ENCODE data around the gene TMEM163. TPM values are rescaled to one million over a fixed set of nuclear protein-coding genes. Genes with fewer than 3 reads are reported as not detected.

Gene TMEM163
- polyA plus RNA-seq, 2 donors: 0.10 to 0.11 TPM

DNA sequence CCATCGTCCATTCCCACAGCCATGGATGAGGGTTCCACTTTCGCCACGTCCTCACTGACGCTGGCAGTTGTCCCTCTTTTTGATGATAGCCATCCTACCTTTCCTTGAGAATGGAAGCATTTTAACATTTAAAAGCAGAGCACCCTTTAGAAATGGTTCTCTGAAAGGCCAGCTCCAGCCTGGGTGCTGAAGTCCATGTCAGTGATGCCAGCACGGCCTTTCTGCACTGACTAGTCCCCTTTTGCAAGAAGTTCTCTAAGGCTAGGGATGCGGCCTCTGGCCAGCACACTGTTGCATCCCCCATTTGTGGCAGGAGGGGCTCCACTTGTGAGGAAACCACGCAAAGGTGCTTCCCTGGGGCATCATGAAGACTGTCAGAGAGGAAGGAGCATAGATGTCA is 261.4 kb downstream of the TMEM163 start:
- no peak overlapping the region for H3K4me3 ChIP-seq (ENCODE audit: low read depth in 1 of 2, low read length in 2 of 2)
- WGBS, 2 donors: 93 to 94% methylated on average over 7 of the region's 7 CpGs
- no peaks in the 10 kb centered on the region for H3K9me3 ChIP-seq (ENCODE audit: control insufficient read depth in 2 of 2, insufficient read depth in 1 of 2, low read depth in 1 of 2, low read length in 1 of 2)
- no peaks in the 10 kb centered on the region for H3K36me3 ChIP-seq (ENCODE audit: control insufficient read depth in 2 of 2, insufficient read depth in 2 of 2, low read length in 1 of 2)
- H3K27me3 ChIP-seq (ENCODE audit: control insufficient read depth in 1 of 2, insufficient read depth in 2 of 2, low read length in 2 of 2): no peaks in the 10 kb centered on the region
- no peak overlapping the region for H3K27ac ChIP-seq (ENCODE audit: low read depth in 2 of 2, low read length in 1 of 2)
- no peaks in the 10 kb centered on the region for H3K4me1 ChIP-seq (ENCODE audit: control insufficient read depth in 2 of 2, insufficient read depth in 2 of 2, low read length in 1 of 2)

DNA sequence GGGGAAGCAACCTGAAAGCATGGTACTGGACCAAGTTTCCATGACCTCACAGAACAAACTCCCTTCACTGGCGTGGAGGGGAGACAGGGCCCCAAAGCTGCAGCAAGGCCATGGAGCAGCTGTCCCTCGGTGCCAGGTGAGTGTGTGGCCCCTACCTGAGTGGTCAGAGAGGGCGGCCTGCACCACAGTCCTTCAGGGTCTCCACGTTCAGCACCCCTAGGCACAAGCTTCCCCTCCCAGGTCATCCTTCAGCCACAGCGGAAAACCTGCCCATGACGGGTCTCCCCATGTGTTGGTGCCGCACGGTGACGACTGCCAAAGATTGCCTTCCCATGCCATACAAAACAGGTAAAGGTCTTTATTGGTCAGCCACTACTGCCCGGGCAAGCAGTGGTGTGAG is 263.4 kb downstream of the TMEM163 start:
- Histone ChIP-seq H3K4me1 (ENCODE audit: control insufficient read depth in 2 of 2, insufficient read depth in 2 of 2, low read length in 1 of 2) (no peaks in the 10 kb centered on the region), H3K27ac (ENCODE audit: low read depth in 2 of 2, low read length in 1 of 2) (no peak overlapping the region), H3K27me3 (ENCODE audit: control insufficient read depth in 1 of 2, insufficient read depth in 2 of 2, low read length in 2 of 2) (no peaks in the 10 kb centered on the region), H3K36me3 (ENCODE audit: control insufficient read depth in 2 of 2, insufficient read depth in 2 of 2, low read length in 1 of 2) (no peaks in the 10 kb centered on the region), H3K9me3 (ENCODE audit: control insufficient read depth in 2 of 2, insufficient read depth in 1 of 2, low read depth in 1 of 2, low read length in 1 of 2) (no peaks in the 10 kb centered on the region), H3K4me3 (ENCODE audit: low read depth in 1 of 2, low read length in 2 of 2) (no peak overlapping the region)
- 85 to 97% methylated on average over 10 of the region's 10 CpGs for WGBS, 2 donors

DNA sequence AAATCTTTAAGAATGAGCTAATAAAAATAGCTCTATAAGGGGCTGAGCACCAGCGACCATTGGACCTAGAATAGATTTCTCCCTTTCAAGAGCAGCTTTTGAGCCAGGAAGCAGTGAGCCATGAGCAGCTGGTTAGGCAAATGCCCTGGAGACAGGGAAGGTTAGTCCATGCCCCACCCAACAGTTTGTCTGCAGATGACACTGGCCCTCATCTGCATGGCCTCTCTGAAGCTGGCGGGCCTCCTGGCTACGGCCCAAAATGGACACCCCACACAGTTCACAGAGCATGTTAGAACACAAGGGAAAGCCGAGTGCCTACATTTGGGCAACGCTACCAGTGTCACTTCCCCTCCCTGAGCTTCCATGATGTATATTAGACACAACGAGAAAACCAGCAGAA is 263.9 kb downstream of the TMEM163 start:
- no peaks in the 10 kb centered on the region for H3K4me1 ChIP-seq (ENCODE audit: control insufficient read depth in 2 of 2, insufficient read depth in 2 of 2, low read length in 1 of 2)
- 66 to 79% methylated on average over 6 of the region's 6 CpGs for WGBS, 2 donors
- H3K27ac ChIP-seq (ENCODE audit: low read depth in 2 of 2, low read length in 1 of 2): no peak overlapping the region
- no peaks in the 10 kb centered on the region for H3K9me3 ChIP-seq (ENCODE audit: control insufficient read depth in 2 of 2, insufficient read depth in 1 of 2, low read depth in 1 of 2, low read length in 1 of 2)
- no peak overlapping the region for H3K4me3 ChIP-seq (ENCODE audit: low read depth in 1 of 2, low read length in 2 of 2)
- peaks cover 0 to 4% of the 10 kb centered on the region in 2 donors for H3K36me3 ChIP-seq (ENCODE audit: control insufficient read depth in 2 of 2, insufficient read depth in 2 of 2, low read length in 1 of 2)
- no peaks in the 10 kb centered on the region for H3K27me3 ChIP-seq (ENCODE audit: control insufficient read depth in 1 of 2, insufficient read depth in 2 of 2, low read length in 2 of 2)

DNA sequence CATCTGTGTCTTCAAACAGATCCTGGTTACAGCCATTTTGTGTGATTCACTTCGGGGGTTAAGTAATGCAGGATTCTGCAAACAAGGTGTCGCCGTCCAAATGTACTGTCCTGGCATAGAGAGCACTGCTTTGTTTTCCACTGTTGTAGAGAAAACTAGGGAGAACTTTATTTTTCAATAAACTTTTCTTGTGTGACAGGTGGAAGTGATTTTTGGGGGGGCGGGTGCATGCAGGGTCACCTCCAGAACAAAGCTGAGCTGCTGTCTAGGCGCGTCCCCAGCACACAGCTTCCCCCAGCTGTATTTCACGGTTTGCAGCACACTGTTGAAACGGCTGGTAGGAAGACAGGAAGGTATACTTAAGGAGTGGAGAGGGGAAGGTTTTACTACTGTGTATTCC is 264.4 kb downstream of the TMEM163 start:
- 77 to 81% methylated on average over 8 of the region's 8 CpGs for WGBS, 2 donors
- Histone ChIP-seq H3K27ac (ENCODE audit: low read depth in 2 of 2, low read length in 1 of 2) (no peak overlapping the region), H3K4me3 (ENCODE audit: low read depth in 1 of 2, low read length in 2 of 2) (no peak overlapping the region), H3K4me1 (ENCODE audit: control insufficient read depth in 2 of 2, insufficient read depth in 2 of 2, low read length in 1 of 2) (no peaks in the 10 kb centered on the region), H3K9me3 (ENCODE audit: control insufficient read depth in 2 of 2, insufficient read depth in 1 of 2, low read depth in 1 of 2, low read length in 1 of 2) (no peaks in the 10 kb centered on the region), H3K27me3 (ENCODE audit: control insufficient read depth in 1 of 2, insufficient read depth in 2 of 2, low read length in 2 of 2) (no peaks in the 10 kb centered on the region), H3K36me3 (ENCODE audit: control insufficient read depth in 2 of 2, insufficient read depth in 2 of 2, low read length in 1 of 2) (peaks cover 0 to 4% of the 10 kb centered on the region in 2 donors)

DNA sequence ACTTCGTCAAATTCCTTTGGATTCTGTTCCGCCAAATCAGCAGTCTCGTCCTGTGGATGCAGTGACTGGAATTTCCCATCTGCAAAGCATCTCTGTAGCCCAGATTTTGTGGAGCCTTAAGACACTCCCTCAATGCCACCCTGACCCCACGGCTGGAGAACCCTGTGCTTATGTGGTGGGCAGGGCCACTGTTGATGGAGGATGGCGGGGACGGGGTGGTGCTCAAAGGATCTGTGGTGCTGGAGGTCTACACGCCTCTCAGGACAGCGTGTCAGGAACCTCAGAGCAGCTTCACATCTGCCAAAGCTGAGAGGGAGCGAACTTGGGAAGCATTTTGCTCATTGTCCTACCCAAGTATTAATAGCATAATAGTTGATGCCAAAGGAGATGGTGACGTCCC is 264.8 kb downstream of the TMEM163 start:
- no peak overlapping the region for H3K4me3 ChIP-seq (ENCODE audit: low read depth in 1 of 2, low read length in 2 of 2)
- WGBS, 2 donors: 85 to 88% methylated on average over 10 of the region's 10 CpGs
- no peak overlapping the region for H3K27ac ChIP-seq (ENCODE audit: low read depth in 2 of 2, low read length in 1 of 2)
- H3K27me3 ChIP-seq (ENCODE audit: control insufficient read depth in 1 of 2, insufficient read depth in 2 of 2, low read length in 2 of 2): no peaks in the 10 kb centered on the region
- no peaks in the 10 kb centered on the region for H3K9me3 ChIP-seq (ENCODE audit: control insufficient read depth in 2 of 2, insufficient read depth in 1 of 2, low read depth in 1 of 2, low read length in 1 of 2)
- H3K36me3 ChIP-seq (ENCODE audit: control insufficient read depth in 2 of 2, insufficient read depth in 2 of 2, low read length in 1 of 2): peaks cover 0 to 6% of the 10 kb centered on the region in 2 donors
- H3K4me1 ChIP-seq (ENCODE audit: control insufficient read depth in 2 of 2, insufficient read depth in 2 of 2, low read length in 1 of 2): no peaks in the 10 kb centered on the region

DNA sequence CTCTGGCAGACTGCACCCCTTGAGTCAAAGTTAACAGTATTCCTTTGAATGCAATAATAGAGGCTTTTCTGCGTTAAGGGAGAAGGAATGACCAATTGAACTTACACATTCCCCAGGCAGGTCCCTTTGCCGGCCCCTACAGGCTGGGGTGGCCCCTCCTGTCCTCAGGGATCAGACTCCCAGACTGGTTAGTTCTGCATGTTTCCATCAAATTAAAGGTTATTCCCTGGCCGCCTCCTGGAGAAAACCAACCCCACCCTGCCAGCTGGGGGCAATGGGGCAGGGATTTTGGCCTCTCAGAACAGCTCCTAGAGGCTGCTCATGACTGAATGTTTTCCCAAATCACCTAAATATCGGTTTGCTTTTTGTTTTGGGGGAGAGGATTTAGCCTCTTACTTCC is 265.3 kb downstream of the TMEM163 start:
- Histone ChIP-seq H3K4me1 (ENCODE audit: control insufficient read depth in 2 of 2, insufficient read depth in 2 of 2, low read length in 1 of 2) (no peaks in the 10 kb centered on the region), H3K9me3 (ENCODE audit: control insufficient read depth in 2 of 2, insufficient read depth in 1 of 2, low read depth in 1 of 2, low read length in 1 of 2) (no peaks in the 10 kb centered on the region), H3K27ac (ENCODE audit: low read depth in 2 of 2, low read length in 1 of 2) (no peak overlapping the region), H3K4me3 (ENCODE audit: low read depth in 1 of 2, low read length in 2 of 2) (no peak overlapping the region), H3K27me3 (ENCODE audit: control insufficient read depth in 1 of 2, insufficient read depth in 2 of 2, low read length in 2 of 2) (no peaks in the 10 kb centered on the region), H3K36me3 (ENCODE audit: control insufficient read depth in 2 of 2, insufficient read depth in 2 of 2, low read length in 1 of 2) (peaks cover 0 to 10% of the 10 kb centered on the region in 2 donors)
- 85 to 93% methylated on average over 4 of the region's 4 CpGs for WGBS, 2 donors

DNA sequence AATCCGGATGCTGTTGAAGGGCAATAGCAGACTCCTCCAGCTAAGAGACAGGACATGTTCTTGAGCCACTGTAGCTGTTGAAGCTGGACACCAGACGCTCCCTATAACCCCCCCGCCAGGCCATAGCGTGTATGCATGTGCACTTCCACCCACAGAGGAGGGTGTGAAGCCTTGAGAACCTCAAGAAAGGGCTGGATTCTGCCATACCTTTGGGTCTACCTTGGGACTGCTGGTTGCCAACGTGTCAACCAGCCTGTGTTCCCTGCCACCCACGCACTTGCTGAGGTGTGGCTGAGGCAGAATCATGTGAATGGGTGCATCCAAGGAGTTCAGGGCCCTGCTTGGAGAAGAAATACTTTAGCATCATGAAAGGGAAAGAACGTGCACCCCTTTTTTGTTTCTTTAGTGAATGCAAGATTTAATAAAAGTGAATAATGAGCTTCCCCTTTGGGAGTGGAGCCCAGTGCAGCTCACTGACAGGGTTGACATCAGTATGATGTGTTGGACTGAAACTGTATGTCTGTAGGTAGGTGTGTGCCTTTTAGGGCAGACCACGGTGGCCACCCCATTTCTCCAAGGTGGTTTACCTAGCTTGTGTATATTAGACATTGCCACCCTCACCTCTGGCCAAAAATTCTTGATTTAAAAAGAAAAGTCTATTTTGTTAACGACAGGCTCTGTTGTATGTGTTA is 266.6 kb downstream of the TMEM163 start:
- H3K4me1 ChIP-seq (ENCODE audit: control insufficient read depth in 2 of 2, insufficient read depth in 2 of 2, low read length in 1 of 2): no peaks in the 10 kb centered on the region
- WGBS, 2 donors: 90 to 91% methylated on average over 9 of the region's 9 CpGs
- H3K27ac ChIP-seq (ENCODE audit: low read depth in 2 of 2, low read length in 1 of 2): no peak overlapping the region
- no peak overlapping the region for H3K4me3 ChIP-seq (ENCODE audit: low read depth in 1 of 2, low read length in 2 of 2)
- H3K9me3 ChIP-seq (ENCODE audit: control insufficient read depth in 2 of 2, insufficient read depth in 1 of 2, low read depth in 1 of 2, low read length in 1 of 2): no peaks in the 10 kb centered on the region
- H3K27me3 ChIP-seq (ENCODE audit: control insufficient read depth in 1 of 2, insufficient read depth in 2 of 2, low read length in 2 of 2): no peaks in the 10 kb centered on the region
- H3K36me3 ChIP-seq (ENCODE audit: control insufficient read depth in 2 of 2, insufficient read depth in 2 of 2, low read length in 1 of 2): peaks cover 2 to 16% of the 10 kb centered on the region in 2 donors

DNA sequence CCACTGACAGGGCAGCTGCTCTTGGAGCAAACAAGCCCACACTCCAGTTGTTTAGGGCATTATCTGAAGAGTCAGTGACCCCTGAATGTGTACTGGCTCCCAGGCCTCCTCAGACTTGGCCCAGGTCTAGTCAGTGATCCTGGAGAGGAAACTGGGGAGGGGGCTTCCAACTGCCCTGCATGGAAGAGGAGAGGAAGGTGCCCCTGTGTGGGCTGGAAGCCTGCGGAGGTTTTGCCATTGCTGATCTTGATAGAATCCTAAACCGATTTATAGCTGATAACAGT is 267.5 kb downstream of the TMEM163 start:
- H3K9me3 ChIP-seq (ENCODE audit: control insufficient read depth in 2 of 2, insufficient read depth in 1 of 2, low read depth in 1 of 2, low read length in 1 of 2): no peaks in the 10 kb centered on the region
- H3K27me3 ChIP-seq (ENCODE audit: control insufficient read depth in 1 of 2, insufficient read depth in 2 of 2, low read length in 2 of 2): no peaks in the 10 kb centered on the region
- no peaks in the 10 kb centered on the region for H3K4me1 ChIP-seq (ENCODE audit: control insufficient read depth in 2 of 2, insufficient read depth in 2 of 2, low read length in 1 of 2)
- peaks cover 2 to 19% of the 10 kb centered on the region in 2 donors for H3K36me3 ChIP-seq (ENCODE audit: control insufficient read depth in 2 of 2, insufficient read depth in 2 of 2, low read length in 1 of 2)
- WGBS, 2 donors: 49 to 57% methylated on average over 2 of the region's 2 CpGs
- no peak overlapping the region for H3K4me3 ChIP-seq (ENCODE audit: low read depth in 1 of 2, low read length in 2 of 2)
- no peak overlapping the region for H3K27ac ChIP-seq (ENCODE audit: low read depth in 2 of 2, low read length in 1 of 2)

DNA sequence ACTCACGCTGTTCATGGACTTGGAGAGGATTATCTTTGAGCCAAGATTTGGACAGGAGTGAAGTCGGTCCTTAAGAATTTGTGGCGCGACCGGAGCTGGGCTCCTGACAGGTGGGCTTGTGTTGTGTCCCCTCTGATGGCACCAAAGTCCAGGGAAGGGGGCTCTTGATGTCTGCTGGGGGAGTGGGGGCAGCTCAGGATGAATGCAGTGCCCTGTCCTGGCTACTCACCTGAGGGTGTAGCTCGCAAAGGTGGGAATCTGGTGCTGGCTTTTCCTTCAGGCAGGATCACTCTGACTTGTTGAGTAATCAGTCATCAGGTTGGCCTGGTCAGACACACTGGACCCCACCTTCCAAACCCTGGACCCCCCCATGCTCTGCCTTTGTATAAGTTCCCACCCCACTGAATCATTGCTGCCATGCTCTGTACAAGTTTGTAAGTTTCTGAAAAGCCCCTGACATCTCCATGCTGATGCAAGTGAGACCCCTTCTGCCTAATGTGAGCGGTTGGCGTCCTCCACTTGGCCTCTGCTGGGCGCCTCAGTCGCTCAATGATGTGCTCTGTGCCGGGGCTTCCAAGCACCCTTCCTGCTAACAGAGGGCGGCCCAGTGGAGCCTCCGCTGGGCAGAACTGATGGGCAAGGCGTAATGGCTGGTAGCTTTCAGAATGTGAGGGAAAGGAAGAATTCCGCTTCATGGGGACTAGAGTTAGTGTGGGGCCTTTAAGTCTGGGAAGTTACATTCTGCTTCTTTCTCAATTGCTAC is 268.9 kb downstream of the TMEM163 start:
- Histone ChIP-seq H3K4me1 (ENCODE audit: control insufficient read depth in 2 of 2, insufficient read depth in 2 of 2, low read length in 1 of 2) (no peaks in the 10 kb centered on the region), H3K9me3 (ENCODE audit: control insufficient read depth in 2 of 2, insufficient read depth in 1 of 2, low read depth in 1 of 2, low read length in 1 of 2) (no peaks in the 10 kb centered on the region), H3K27me3 (ENCODE audit: control insufficient read depth in 1 of 2, insufficient read depth in 2 of 2, low read length in 2 of 2) (no peaks in the 10 kb centered on the region), H3K36me3 (ENCODE audit: control insufficient read depth in 2 of 2, insufficient read depth in 2 of 2, low read length in 1 of 2) (peaks cover 2 to 23% of the 10 kb centered on the region in 2 donors), H3K27ac (ENCODE audit: low read depth in 2 of 2, low read length in 1 of 2) (no peak overlapping the region), H3K4me3 (ENCODE audit: low read depth in 1 of 2, low read length in 2 of 2) (no peak overlapping the region)
- 95% methylated on average over 15 of the region's 15 CpGs for WGBS, 2 donors

DNA sequence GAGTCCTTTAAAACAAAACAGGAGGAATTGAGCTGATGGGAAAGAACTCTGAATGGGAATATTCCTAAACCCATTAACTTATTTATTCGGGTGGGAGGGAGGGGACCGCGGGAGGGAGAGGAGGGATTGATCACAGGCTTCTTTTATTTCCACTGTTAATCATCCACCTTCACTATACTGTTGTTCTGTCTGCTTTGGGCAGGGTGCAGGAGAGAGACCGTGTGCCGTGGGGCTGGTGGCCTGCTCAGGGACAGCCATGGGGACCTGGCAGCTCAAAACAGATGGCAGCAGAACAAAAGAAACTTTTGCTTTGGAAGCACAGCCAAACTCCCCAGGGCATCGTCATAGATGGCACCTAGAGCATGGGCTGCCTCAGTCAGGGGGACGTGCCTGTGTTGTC is 269.6 kb downstream of the TMEM163 start:
- no peak overlapping the region for H3K4me3 ChIP-seq (ENCODE audit: low read depth in 1 of 2, low read length in 2 of 2)
- WGBS, 2 donors: 70 to 73% methylated on average over 7 of the region's 7 CpGs
- peaks cover 2 to 23% of the 10 kb centered on the region in 2 donors for H3K36me3 ChIP-seq (ENCODE audit: control insufficient read depth in 2 of 2, insufficient read depth in 2 of 2, low read length in 1 of 2)
- H3K27ac ChIP-seq (ENCODE audit: low read depth in 2 of 2, low read length in 1 of 2): no peak overlapping the region
- no peaks in the 10 kb centered on the region for H3K4me1 ChIP-seq (ENCODE audit: control insufficient read depth in 2 of 2, insufficient read depth in 2 of 2, low read length in 1 of 2)
- no peaks in the 10 kb centered on the region for H3K9me3 ChIP-seq (ENCODE audit: control insufficient read depth in 2 of 2, insufficient read depth in 1 of 2, low read depth in 1 of 2, low read length in 1 of 2)
- no peaks in the 10 kb centered on the region for H3K27me3 ChIP-seq (ENCODE audit: control insufficient read depth in 1 of 2, insufficient read depth in 2 of 2, low read length in 2 of 2)

Measured in esophagus (tissue), 2 donors.